HUES64 (cell line): ENCODE results near the gene FJX1.

Experiments used
- H3K27ac ChIP-seq: 2 replicates; pipeline ENCODE4 v1.7.0; 2013; ENCODE audit warnings: low read depth, low read length, inconsistent platforms
- H3K27me3 ChIP-seq: 2 replicates; pipeline ENCODE4 v1.6.1; 2013; ENCODE audit warnings: mild to moderate bottlenecking, low read length; ENCODE audit not compliant: insufficient read depth
- H3K36me3 ChIP-seq: 2 replicates; pipeline ENCODE4 v1.6.1; 2013; ENCODE audit warnings: mild to moderate bottlenecking, low read length; ENCODE audit not compliant: insufficient read depth
- H3K4me1 ChIP-seq: 2 replicates; pipeline ENCODE4 v1.6.1; 2013; ENCODE audit warnings: mild to moderate bottlenecking, low read length, moderate library complexity; ENCODE audit not compliant: insufficient read depth
- H3K4me3 ChIP-seq: 2 replicates; pipeline ENCODE4 v1.5.1; 2013; ENCODE audit warnings: mild to moderate bottlenecking, low read length, moderate library complexity
- H3K9ac ChIP-seq: 2 replicates; pipeline ENCODE4 v1.6.1; 2013; ENCODE audit warnings: mild to moderate bottlenecking, low read depth, low read length
- H3K9me3 ChIP-seq: 2 replicates; pipeline ENCODE4 v1.6.1; 2013; ENCODE audit warnings: low read depth, low read length; ENCODE audit not compliant: insufficient read depth
- WGBS: fragments of 150-250, 120-280 bp; methylation state at CpG from one replicate; pipeline ENCODE4 v1.1.7; 2013; ENCODE audit warnings: missing lambda C conversion rate; 5-methylcytosine and 5-hydroxymethylcytosine counted together

Gene FJX1

GRCh38 chr11:35620795-35621194 lies 2.5 kb downstream of the FJX1 start:
- 95% methylated on average over 1 of the region's 2 CpGs for WGBS
- Histone ChIP-seq H3K4me3 (peak overlapping the region; percentile 71; the same call in 1 of the 2 replicates), H3K9me3 (no peaks in the 10 kb centered on the region), H3K36me3 (peaks cover 8% of the 10 kb centered on the region; the same call in 1 of the 2 replicates), H3K4me1 (peaks cover 37% of the 10 kb centered on the region), H3K27me3 (peaks cover 34% of the 10 kb centered on the region), H3K9ac (no peak overlapping the region; the same call in 1 of the 2 replicates), H3K27ac (no peak overlapping the region)

- 83% methylated on average over 2 of the region's 2 CpGs for WGBS
- H3K27ac ChIP-seq, result no peak overlapping the region
Measured at GRCh38 chr11:35621620-35622019, 3.4 kb downstream of the FJX1 start.

GRCh38 chr11:35622070-35622469 lies 3.8 kb downstream of the FJX1 start:
- Histone ChIP-seq H3K9ac (no peak overlapping the region), H3K4me3 (peak overlapping the region; percentile 71; the same call in 1 of the 2 replicates), H3K27ac (no peak overlapping the region), H3K27me3 (peaks cover 28% of the 10 kb centered on the region), H3K36me3 (peaks cover 8% of the 10 kb centered on the region; the same call in 1 of the 2 replicates), H3K9me3 (no peaks in the 10 kb centered on the region), H3K4me1 (peaks cover 24% of the 10 kb centered on the region)
- 77% methylated on average over 3 of the region's 3 CpGs for WGBS

More at GRCh38 chr11:35621620-35622019, 3.4 kb downstream of the FJX1 start:
- H3K36me3 ChIP-seq, result peaks cover 8% of the 10 kb centered on the region; the same call in 1 of the 2 replicates
- H3K9me3 ChIP-seq, result no peaks in the 10 kb centered on the region
- H3K27me3 ChIP-seq, result peaks cover 32% of the 10 kb centered on the region
- no peak overlapping the region for H3K9ac ChIP-seq
- peaks cover 29% of the 10 kb centered on the region for H3K4me1 ChIP-seq
- peak overlapping the region; percentile 71; the same call in 1 of the 2 replicates for H3K4me3 ChIP-seq

- WGBS, result 85% methylated on average over 8 of the region's 8 CpGs
- no peak overlapping the region for H3K4me3 ChIP-seq
- H3K27ac ChIP-seq, result no peak overlapping the region
- peaks cover 24% of the 10 kb centered on the region for H3K27me3 ChIP-seq
- H3K9me3 ChIP-seq, result no peaks in the 10 kb centered on the region
- H3K36me3 ChIP-seq, result peaks cover 8% of the 10 kb centered on the region; the same call in 1 of the 2 replicates
- H3K9ac ChIP-seq, result no peak overlapping the region
- peaks cover 22% of the 10 kb centered on the region for H3K4me1 ChIP-seq
Measured at GRCh38 chr11:35623621-35624168, 5.4 kb downstream of the FJX1 start.

- peaks cover 8% of the 10 kb centered on the region; the same call in 1 of the 2 replicates for H3K36me3 ChIP-seq
- H3K4me1 ChIP-seq, result peaks cover 22% of the 10 kb centered on the region
- no peak overlapping the region for H3K4me3 ChIP-seq
- no peak overlapping the region for H3K27ac ChIP-seq
- H3K9ac ChIP-seq, result no peak overlapping the region
- H3K9me3 ChIP-seq, result no peaks in the 10 kb centered on the region
- 89% methylated on average over 2 of the region's 2 CpGs for WGBS
- peaks cover 20% of the 10 kb centered on the region for H3K27me3 ChIP-seq
Measured at GRCh38 chr11:35624316-35624715, 6.1 kb downstream of the FJX1 start.

- Histone ChIP-seq H3K4me3 (no peak overlapping the region), H3K27ac (no peak overlapping the region), H3K4me1 (peaks cover 22% of the 10 kb centered on the region), H3K9me3 (no peaks in the 10 kb centered on the region), H3K9ac (no peak overlapping the region), H3K27me3 (peaks cover 15% of the 10 kb centered on the region), H3K36me3 (peaks cover 8% of the 10 kb centered on the region; the same call in 1 of the 2 replicates)
Measured at GRCh38 chr11:35624781-35625180, 6.5 kb downstream of the FJX1 start.

GRCh38 chr11:35626501-35626900 lies 8.2 kb downstream of the FJX1 start:
- H3K27me3 ChIP-seq, result no peaks in the 10 kb centered on the region

GRCh38 chr11:35629511-35629910 lies 11.3 kb downstream of the FJX1 start:
- Histone ChIP-seq H3K9me3 (no peaks in the 10 kb centered on the region), H3K4me3 (no peak overlapping the region), H3K27me3 (no peaks in the 10 kb centered on the region), H3K36me3 (no peaks in the 10 kb centered on the region), H3K9ac (no peak overlapping the region), H3K4me1 (no peaks in the 10 kb centered on the region), H3K27ac (no peak overlapping the region)
- 91% methylated on average over 4 of the region's 4 CpGs for WGBS

More at GRCh38 chr11:35626501-35626900, 8.2 kb downstream of the FJX1 start:
- H3K36me3 ChIP-seq, result peaks cover 3% of the 10 kb centered on the region; the same call in 1 of the 2 replicates
- H3K9me3 ChIP-seq, result no peaks in the 10 kb centered on the region
- H3K4me3 ChIP-seq, result no peak overlapping the region
- WGBS, result 89% methylated on average over 2 of the region's 2 CpGs
- H3K9ac ChIP-seq, result no peak overlapping the region
- no peak overlapping the region for H3K27ac ChIP-seq
- H3K4me1 ChIP-seq, result peaks cover 10% of the 10 kb centered on the region; the same call in 1 of the 2 replicates

GRCh38 chr11:35629914-35630313 lies 11.7 kb downstream of the FJX1 start:
- Histone ChIP-seq H3K27me3 (no peaks in the 10 kb centered on the region), H3K9ac (no peak overlapping the region), H3K27ac (no peak overlapping the region), H3K36me3 (no peaks in the 10 kb centered on the region), H3K4me1 (no peaks in the 10 kb centered on the region), H3K4me3 (no peak overlapping the region), H3K9me3 (no peaks in the 10 kb centered on the region)
- 89% methylated on average over 6 of the region's 6 CpGs for WGBS

GRCh38 chr11:35631891-35632290 lies 13.6 kb downstream of the FJX1 start:
- WGBS, result 88% methylated on average over 3 of the region's 3 CpGs
- Histone ChIP-seq H3K9ac (no peak overlapping the region), H3K9me3 (no peaks in the 10 kb centered on the region), H3K4me1 (no peaks in the 10 kb centered on the region), H3K27ac (no peak overlapping the region), H3K4me3 (no peak overlapping the region), H3K36me3 (no peaks in the 10 kb centered on the region), H3K27me3 (no peaks in the 10 kb centered on the region)

GRCh38 chr11:35632301-35632700 lies 14.0 kb downstream of the FJX1 start:
- 80% methylated on average over 1 of the region's 1 CpG for WGBS
- H3K27ac ChIP-seq, result no peak overlapping the region

More at GRCh38 chr11:35632301-35632700, 14.0 kb downstream of the FJX1 start:
- H3K36me3 ChIP-seq, result no peaks in the 10 kb centered on the region
- no peaks in the 10 kb centered on the region for H3K9me3 ChIP-seq
- H3K4me1 ChIP-seq, result no peaks in the 10 kb centered on the region
- H3K9ac ChIP-seq, result no peak overlapping the region
- no peak overlapping the region for H3K4me3 ChIP-seq
- no peaks in the 10 kb centered on the region for H3K27me3 ChIP-seq
